Tibial nerve (tissue), 4 donors: ENCODE results near the gene SUPT3H. TPM values are rescaled to one million over a fixed set of nuclear protein-coding genes. Genes with fewer than 3 reads are reported as not detected.

Source experiments
- DNase-seq, 2 donors: peaks; one replicate each; pipeline ENCODE4 v3.0.0-alpha.2; 2019; ENCODE audit warnings: low spot score in 2 of 2
- H3K27ac ChIP-seq, 4 donors: fragments of 200-600 bp; sonication (generic) in 3 of 4; one replicate each; pipeline ENCODE4 v1.5.1; 2017 to 2019; ENCODE audit warnings: mild to moderate bottlenecking in 1 of 4
- H3K27me3 ChIP-seq, 2 donors: fragments of 200-600 bp; sonication (generic) in 1 of 2; one replicate each; pipeline versions ENCODE4 v1.5.1 to v1.6.0; 2017 to 2019
- H3K36me3 ChIP-seq, 3 donors: fragments of 200-600 bp; sonication (generic); one replicate each; pipeline ENCODE4 v1.5.1; 2018 to 2019
- H3K4me1 ChIP-seq, 4 donors: fragments of 200-600 bp; sonication (generic) in 3 of 4; one replicate each; pipeline ENCODE4 v1.5.1; 2017 to 2019
- H3K4me3 ChIP-seq, 4 donors: fragments of 200-600 bp; sonication (generic) in 3 of 4; one replicate each; pipeline ENCODE4 v1.5.1; 2017 to 2019; ENCODE audit warnings: mild to moderate bottlenecking in 1 of 4, moderate library complexity in 1 of 4
- H3K9me3 ChIP-seq, 4 donors: fragments of 200-600 bp; sonication (generic) in 3 of 4; one replicate each; pipeline ENCODE4 v1.5.1; 2017 to 2019
- EP300 ChIP-seq, 2 donors: sonication (generic); formaldehyde crosslinking; IDR thresholded peaks; one replicate each; pipeline ENCODE4 v1.6.1; 2017; ENCODE audit warnings: antibody characterized with exemption in 2 of 2, mild to moderate bottlenecking in 1 of 2
- POLR2A ChIP-seq, 2 donors: fragments of 450-650 bp; IDR thresholded peaks; one replicate each; pipeline ENCODE4 v1.6.1; 2017; ENCODE audit warnings: antibody characterized with exemption in 2 of 2, mild to moderate bottlenecking in 2 of 2, moderate library complexity in 2 of 2
- WGBS, 2 donors: methylation state at CpG; one replicate each; pipeline ENCODE4 v1.1.5; 2018; 5-methylcytosine and 5-hydroxymethylcytosine counted together
- total RNA-seq, 4 donors: library from RNA; depleted of rRNA; stranded (reverse); fragments of >200 nt; gene quantifications; one replicate each; pipeline ENCODE4 v1.1.0, GENCODE V29; 2016
- TF ChIP-seq, protein P1 (sequence below), 5 experiments: fragments of 200-600 bp in 3 of 5; fragments of 450-650 bp in 2 of 5; sonication (generic) in 3 of 5; IDR thresholded peaks; one replicate each; pipeline ENCODE4 v1.5.1; 2016 to 2019; ENCODE audit warnings: antibody characterized with exemption in 5 of 5, mild to moderate bottlenecking in 3 of 5, moderate library complexity in 2 of 5

The SUPT3H gene
- total RNA-seq, 4 donors from 2014 or later: 6.6 to 16.5 (median 14.8) TPM

DNA sequence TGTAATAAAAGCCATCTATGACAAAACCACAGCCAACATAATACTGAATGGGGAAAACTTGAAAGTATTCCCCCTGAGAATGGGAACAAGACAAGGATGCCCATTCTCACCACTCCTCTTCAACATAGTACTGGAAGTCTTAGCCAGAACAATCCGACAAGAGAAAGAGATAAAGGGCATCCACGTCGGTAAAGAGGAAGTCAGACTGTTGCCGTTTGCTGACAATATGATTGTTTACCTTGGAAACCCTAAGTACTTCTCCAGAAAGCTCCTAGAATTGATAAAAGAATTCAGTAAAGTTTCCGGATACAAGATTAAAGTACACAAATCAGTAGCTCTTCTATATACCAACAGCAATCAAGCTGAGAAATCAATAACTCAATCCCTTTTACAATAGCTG is 63.6 kb downstream of the SUPT3H start:
- TF ChIP-seq, protein P1, sequence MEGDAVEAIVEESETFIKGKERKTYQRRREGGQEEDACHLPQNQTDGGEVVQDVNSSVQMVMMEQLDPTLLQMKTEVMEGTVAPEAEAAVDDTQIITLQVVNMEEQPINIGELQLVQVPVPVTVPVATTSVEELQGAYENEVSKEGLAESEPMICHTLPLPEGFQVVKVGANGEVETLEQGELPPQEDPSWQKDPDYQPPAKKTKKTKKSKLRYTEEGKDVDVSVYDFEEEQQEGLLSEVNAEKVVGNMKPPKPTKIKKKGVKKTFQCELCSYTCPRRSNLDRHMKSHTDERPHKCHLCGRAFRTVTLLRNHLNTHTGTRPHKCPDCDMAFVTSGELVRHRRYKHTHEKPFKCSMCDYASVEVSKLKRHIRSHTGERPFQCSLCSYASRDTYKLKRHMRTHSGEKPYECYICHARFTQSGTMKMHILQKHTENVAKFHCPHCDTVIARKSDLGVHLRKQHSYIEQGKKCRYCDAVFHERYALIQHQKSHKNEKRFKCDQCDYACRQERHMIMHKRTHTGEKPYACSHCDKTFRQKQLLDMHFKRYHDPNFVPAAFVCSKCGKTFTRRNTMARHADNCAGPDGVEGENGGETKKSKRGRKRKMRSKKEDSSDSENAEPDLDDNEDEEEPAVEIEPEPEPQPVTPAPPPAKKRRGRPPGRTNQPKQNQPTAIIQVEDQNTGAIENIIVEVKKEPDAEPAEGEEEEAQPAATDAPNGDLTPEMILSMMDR (IDR thresholded peaks at IDR 0.05): no peak
- TF ChIP-seq POLR2A (IDR thresholded peaks at IDR 0.05) (no peak), EP300 (IDR thresholded peaks at IDR 0.05) (no peak)
- no peak for DNase-seq
- 60 to 61% methylated on average over 5 of the region's 5 CpGs for WGBS, 2 donors
- Histone ChIP-seq H3K4me1 (no peaks in the 10 kb centered on the region), H3K4me3 (no peak overlapping the region), H3K9me3 (peaks cover 0 to 6% (median 0%) of the 10 kb centered on the region in 4 donors), H3K27ac (no peak overlapping the region), H3K36me3 (peaks cover 0 to 7% (median 0%) of the 10 kb centered on the region in 3 donors), H3K27me3 (no peaks in the 10 kb centered on the region)

DNA sequence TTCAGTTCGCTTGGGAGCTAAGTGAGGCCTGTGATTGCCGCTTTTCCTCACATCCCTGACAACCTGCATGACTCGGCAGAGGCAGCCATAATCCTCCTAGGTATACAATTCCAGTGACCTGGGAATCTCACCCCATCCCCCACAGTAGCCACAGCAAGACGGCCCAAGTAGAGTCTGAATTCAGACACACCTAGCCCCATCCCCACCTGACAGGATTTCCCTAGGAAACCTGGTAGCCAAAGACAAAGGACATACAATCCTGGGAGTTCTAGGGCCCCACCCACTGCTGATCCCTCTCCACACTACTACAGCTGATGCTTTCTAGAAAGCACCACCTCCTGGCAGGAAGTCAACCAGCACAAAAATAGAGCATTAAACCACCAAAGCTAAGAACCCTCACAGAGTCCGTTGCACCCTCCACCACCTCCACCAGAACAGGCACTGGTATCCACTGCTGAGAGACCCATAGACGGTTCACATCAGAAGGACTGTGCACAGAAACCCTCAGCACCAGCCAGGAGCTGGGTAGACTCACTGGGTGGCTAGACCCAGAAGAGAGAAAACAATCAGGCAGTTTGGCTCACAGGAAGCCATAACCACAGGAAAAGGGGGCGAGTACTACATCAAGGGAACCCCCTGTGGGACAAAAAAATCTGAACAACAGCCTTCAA is 67.5 kb downstream of the SUPT3H start:
- H3K4me1 ChIP-seq: no peaks in the 10 kb centered on the region
- 80 to 82% methylated on average over 7 of the region's 7 CpGs for WGBS, 2 donors
- no peaks in the 10 kb centered on the region for H3K27me3 ChIP-seq
- TF ChIP-seq EP300 (IDR thresholded peaks at IDR 0.05): no peak
- TF ChIP-seq POLR2A (IDR thresholded peaks at IDR 0.05): no peak
- TF ChIP-seq, protein P1 (IDR thresholded peaks at IDR 0.05): no peak
- peaks cover 0 to 7% (median 0%) of the 10 kb centered on the region in 3 donors for H3K36me3 ChIP-seq
- H3K9me3 ChIP-seq: peaks cover 0 to 7% (median 0%) of the 10 kb centered on the region in 4 donors
- no peak overlapping the region for H3K4me3 ChIP-seq
- H3K27ac ChIP-seq: no peak overlapping the region
- no peak for DNase-seq

DNA sequence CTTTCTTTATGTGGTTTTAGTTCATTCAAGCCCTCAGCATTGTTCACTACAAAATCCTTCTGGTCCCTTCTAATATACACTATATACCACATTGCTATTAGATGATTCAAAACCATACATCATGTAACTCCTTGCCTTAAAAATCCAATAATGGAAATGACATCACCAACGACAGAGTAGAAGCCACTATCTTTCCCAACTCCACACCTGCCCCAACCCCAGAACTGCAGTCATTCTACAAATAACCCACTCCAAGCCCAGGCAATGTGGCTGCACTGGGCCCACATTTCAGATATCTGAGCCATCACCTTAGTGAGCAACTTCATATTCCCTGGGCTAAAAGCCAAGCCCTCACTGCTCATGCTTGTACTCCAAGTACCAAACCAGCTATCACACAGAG is 72.2 kb downstream of the SUPT3H start:
- no peak for DNase-seq
- Histone ChIP-seq H3K9me3 (peaks cover 0 to 10% (median 0%) of the 10 kb centered on the region in 4 donors), H3K27ac (no peak overlapping the region), H3K4me1 (no peaks in the 10 kb centered on the region), H3K36me3 (peaks cover 0 to 12% (median 0%) of the 10 kb centered on the region in 3 donors), H3K4me3 (no peak overlapping the region), H3K27me3 (no peaks in the 10 kb centered on the region)
- WGBS, 2 donors: 82 to 86% methylated on average over 1 of the region's 1 CpG
- no peak for TF ChIP-seq POLR2A (IDR thresholded peaks at IDR 0.05)
- TF ChIP-seq, protein P1 (IDR thresholded peaks at IDR 0.05): no peak
- no peak for TF ChIP-seq EP300 (IDR thresholded peaks at IDR 0.05)

DNA sequence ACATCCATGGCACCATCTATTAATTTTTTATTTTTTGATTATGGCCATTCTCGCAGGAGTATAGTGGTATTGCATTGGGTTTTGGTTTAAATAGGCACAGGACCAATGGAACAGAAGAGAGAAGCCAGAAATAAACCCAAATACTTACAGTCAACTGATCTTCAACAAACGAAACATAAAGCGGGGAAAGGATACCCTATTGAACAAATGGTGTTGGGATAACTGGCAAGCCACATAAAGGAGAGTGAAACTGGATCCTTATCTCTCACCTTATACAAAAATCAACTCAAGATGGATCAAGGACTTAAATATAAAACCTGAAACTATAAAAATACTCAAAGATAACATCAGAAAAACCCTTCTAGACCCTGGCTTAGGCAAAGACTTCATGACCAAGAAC is 74.9 kb downstream of the SUPT3H start:
- WGBS, 2 donors: 95 to 97% methylated on average over 3 of the region's 3 CpGs

More for the DNA sequence above, 74.9 kb downstream of the SUPT3H start:
- H3K4me3 ChIP-seq: no peak overlapping the region
- peaks cover 0 to 10% (median 0%) of the 10 kb centered on the region in 4 donors for H3K9me3 ChIP-seq
- H3K27ac ChIP-seq: no peak overlapping the region
- no peaks in the 10 kb centered on the region for H3K4me1 ChIP-seq
- DNase-seq: no peak
- no peaks in the 10 kb centered on the region for H3K27me3 ChIP-seq
- peaks cover 0 to 4% (median 0%) of the 10 kb centered on the region in 3 donors for H3K36me3 ChIP-seq
- TF ChIP-seq, protein P1 (IDR thresholded peaks at IDR 0.05): no peak
- no peak for TF ChIP-seq POLR2A (IDR thresholded peaks at IDR 0.05)
- TF ChIP-seq EP300 (IDR thresholded peaks at IDR 0.05): no peak
